ENCODE data around the gene DENND1A.
"Not testable (repeated sequence)": the region's sequence is repeated elsewhere in the genome, so short reads cannot be mapped to it uniquely, and the experiment has no call there.

The DENND1A gene

DNA sequence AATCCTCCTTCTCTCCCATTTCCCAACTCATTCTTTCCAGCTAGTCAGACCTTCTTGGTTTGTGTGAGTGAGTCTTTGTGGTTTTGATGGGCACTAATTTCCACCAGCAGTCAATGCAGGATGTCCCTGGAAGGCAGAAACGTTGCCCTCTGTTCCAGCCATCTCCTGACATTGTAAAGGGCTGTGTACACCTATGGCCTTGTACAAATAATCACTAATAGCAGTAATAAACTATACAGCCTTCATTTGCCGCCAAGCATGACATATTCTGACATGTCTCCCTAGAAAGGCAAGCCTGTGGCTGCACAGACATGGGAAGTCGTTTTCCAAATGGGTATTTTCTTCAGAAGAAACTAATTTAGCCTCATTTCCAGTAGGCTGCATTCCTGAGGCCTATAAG is 18.4 kb upstream of the DENND1A start:
- DNase-seq (ENCODE audit: low read depth in 2 of 2): no peak

DNA sequence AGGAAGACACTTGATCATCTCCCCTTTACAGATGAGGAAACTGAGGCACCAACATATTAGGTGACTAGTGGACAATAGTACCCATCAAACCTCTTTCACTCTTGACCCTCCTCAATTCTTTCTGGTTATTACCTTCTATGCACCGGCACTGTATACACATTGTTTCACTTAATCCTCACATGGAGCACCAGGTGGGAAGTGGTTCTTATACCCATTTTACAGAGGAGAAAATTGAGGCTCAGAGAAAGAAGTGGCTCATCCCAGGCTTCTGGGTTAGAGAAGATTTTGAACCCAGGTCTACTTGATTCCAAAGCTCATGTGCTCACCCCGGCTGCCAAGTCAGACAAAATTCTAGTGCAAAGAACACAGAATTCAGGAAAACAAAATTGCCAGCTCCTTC is 17.4 kb upstream of the DENND1A start:
- no peak for DNase-seq (ENCODE audit: low read depth in 2 of 2)

DNA sequence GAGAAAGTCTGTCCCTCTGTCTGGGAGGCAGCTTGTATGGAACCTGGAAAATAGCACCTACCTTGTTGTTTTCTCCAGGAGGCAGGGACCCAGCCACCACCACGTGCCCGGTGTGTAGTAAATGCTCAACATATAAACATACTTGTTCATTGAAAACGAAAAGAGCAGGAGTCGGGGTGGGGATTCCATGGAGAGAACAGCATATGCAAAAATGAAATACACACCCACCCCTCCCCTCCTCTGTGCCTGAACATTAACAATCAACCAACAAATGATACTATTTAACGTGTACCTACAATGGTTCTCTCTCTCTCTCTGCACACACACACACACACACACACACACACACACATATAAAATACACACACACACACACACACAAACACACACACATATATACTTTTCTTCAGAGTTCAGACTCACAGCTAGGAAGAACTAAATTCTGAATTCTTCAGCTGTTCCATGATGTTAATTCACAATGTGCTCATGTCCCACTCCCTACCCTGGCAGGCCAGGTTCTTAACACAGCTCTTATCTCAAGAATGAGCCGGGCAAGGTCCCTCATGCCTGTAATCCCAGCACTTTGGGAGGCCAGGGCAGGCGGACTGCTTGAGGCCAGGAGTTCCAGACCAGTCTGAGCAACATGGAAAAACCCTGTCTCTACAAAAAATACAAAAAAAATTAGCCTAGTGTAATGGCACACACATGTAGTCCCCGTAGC is 16.3 kb upstream of the DENND1A start:
- no peak for DNase-seq (ENCODE audit: low read depth in 2 of 2)

DNA sequence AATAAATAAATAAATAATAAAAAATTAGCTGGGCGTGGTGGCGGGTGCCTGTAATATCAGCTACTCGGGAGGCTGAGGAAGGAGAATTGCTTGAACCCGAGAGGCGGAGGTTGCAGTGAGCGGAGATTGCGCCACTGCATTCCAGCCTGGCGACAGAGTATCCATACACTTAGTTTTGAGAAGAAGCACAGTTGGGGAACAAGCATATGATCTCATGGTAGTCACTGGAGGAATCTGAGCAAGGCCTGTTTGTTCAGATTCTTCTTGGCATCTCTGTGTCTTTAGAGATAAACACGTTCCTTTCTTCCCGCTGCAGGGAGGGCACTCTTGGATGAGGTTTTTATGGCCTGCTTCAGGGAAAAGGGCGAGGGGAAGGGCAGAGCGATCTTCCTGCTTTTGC is 15.6 kb upstream of the DENND1A start:
- DNase-seq (ENCODE audit: low read depth in 2 of 2): no peak

DNA sequence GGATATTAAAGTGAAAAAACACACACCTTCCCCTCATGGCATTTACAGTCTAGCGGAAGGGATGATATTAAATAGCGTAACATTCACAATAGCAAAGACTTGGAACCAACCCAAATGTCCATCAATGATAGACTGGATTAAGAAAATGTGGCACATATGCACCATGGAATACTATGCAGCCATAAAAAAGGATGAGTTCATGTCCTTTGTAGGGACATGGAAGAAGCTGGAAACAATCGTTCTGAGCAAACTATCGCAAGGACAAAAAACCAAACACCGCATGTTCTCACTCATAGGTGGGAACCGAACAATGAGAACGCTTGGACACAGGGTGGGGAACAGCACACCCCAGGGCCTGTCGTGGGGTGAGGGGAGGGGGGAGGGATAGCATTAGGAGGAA is 14.5 kb upstream of the DENND1A start:
- DNase-seq (ENCODE audit: low read depth in 2 of 2): not testable (repeated sequence)

DNA sequence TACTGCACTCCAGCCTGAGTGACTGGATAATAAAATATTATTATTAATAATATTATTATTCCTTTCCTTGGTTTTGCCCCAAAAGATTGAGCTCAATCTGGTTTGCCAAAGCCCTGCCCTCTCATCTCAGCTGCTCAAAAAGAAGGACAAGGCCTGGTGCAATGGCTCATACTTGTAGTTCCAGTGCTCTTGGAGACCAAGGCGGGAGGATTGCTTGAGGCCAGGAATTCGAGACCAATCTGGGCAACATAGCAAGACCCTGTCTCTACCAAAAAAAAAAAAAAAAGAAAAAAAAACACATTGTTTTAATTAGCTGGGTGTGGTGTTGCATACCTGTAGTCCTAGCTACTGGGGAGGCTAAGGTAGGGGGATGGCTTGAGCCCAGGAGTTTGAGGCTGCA is 13.7 kb upstream of the DENND1A start:
- no peak for DNase-seq (ENCODE audit: low read depth in 2 of 2)

DNA sequence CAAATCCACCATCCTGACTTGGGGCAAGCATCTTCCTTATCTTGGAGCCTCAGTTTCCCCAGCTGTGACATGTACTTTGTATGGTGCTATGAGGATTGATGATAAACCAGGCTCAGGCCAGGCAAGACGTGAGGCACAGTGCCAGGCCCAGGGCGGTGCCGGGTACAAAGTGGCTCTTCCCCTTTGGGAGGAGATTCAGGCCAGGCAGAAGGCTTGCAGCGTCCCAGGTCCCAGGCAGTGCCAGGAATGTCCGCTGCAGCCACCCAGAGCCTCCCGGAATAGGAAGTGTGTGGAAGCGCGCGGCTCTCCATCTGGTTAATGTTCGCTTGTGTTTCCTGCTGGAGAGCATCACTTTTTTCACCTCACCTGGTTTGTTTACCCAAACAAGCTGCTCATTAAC is 12.6 kb upstream of the DENND1A start:
- no peak for DNase-seq (ENCODE audit: low read depth in 2 of 2)

DNA sequence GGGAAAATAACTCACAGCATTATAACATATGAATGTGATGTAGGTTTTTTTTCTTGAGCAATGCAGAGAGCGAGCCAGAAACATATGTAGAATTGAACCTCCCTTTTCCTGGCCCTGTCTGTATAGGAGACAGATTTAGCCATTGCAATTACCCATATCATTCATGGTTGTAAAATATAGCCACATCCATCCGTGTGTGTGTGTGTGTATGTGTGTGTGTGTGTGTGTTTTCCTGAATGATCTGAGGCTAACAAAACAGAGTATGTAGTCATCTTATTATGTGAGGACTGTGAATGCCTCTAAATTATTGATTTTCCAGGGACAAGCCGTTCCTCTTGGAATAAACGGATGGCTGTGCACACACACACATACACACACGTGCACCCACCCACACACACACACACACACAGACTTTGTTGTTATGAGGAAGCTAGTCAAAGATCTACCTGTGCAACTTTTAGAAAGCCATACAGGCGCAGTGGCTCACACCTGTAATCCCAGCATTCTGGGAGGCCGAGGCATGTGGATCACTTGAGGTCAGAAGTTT is 11.7 kb upstream of the DENND1A start:
- DNase-seq (ENCODE audit: low read depth in 2 of 2): no peak

DNA sequence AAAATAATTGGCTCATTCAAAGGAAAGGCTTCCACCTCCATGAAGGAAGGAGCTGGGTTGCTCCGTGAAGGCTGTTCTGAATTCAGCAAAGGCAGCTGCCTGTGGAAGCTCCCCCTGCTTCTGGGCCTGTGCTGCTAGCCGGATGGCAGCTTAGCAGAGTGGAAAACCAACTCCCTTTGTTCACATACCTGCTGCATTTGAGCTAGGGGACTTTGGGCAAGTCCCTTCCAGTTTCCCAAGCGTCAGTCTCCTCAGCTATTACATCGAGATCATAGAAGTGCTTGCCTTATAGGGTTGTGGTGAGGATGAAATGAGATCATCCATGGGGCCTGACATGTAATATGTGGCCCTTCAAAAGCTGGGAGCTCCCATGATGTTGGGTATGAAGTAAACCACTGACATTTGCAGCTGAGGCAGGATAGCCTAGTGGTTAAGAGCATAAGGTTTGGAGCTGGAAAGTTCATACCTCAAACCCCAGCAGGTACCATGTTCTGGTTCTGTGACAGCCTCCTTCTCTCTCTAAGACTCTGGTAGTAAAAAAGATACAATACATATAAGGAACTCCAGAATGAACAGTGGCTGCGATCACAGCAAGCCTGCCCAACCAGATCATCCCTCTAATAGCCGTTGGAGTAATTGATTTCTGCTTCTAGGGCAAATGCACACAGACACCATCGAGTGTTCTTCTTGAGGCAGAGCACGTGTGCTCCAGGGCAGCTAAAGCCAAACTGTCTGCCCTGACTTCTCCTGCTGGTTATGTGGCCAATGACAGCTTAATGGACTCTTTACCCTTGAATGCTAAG is 11.0 kb upstream of the DENND1A start:
- DNase-seq (ENCODE audit: low read depth in 2 of 2): no peak

DNA sequence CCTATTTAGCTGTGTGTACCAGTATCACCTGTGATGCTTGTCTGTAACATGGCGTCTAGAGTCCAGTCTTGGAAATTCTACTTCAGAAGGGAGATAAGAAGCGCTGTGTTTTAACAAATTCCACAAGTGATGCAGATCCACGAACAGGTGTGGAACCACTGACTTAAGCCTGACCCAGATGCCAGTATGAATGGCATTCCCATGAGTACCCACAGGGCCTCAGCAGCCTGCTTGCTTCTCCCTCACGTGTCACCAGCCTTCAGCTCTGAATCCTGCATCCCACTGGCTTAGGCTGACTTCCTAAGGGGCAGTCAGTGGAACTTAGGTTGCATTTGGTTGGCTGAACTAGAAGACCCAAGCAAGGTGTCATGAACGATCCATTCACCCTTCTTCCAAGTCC is 8.5 kb upstream of the DENND1A start:
- DNase-seq (ENCODE audit: low read depth in 2 of 2): no peak

DNA sequence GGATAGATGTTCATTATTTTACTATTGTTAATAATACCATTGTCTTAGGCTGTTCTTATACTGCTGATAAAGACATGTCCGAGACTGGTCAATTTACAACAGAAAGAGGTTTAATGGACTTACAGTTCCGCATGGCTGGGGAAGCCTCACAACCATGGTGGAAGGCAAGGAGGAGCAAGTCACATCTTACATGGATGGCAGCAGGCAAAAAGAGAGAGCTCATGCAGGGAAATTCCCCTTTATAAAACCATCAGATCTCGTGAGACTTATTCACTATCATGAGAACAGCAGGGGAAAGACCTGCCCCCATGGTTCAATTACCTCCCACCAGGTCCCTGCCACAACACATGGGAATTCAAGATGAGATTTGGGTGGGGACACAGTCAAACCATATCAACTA is 6.6 kb upstream of the DENND1A start:
- DNase-seq (ENCODE audit: low read depth in 2 of 2): not testable (repeated sequence)

DNA sequence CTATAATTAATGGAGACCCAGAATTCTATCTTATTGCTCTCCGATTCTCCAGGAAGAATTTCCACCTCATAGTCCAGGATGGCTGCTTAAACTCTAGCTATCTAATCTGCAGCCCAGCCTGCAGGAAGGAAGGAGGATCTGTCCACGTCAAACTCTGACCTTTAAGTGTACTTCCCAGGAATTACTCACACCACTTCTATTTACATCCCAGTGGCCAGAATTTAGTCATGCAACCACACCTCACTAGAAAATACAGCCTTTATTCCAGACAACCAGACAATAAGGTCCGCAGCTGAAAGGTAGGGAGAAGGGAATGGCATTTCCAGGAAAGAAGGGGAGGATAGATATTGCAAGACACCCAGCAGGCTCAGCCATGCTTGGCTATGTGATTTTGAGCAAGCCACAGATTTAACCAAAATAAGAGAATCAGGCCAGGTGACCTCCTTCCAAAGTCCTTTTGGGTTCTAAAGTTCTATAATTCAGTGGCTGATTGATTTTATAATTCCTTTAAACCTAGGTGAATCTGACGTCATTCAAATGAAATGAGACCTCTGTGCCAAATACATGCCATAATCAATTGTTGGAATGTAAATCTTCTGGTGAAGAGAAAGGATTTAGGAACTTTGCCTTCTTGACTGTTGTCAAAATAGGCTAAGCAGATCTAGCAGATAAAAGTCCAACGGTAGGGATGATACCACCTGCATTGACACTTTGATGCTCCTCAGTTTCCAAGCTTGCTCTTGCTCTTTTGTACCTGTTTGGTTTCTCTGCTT is 3.7 kb upstream of the DENND1A start:
- no peak for DNase-seq (ENCODE audit: low read depth in 2 of 2)

DNA sequence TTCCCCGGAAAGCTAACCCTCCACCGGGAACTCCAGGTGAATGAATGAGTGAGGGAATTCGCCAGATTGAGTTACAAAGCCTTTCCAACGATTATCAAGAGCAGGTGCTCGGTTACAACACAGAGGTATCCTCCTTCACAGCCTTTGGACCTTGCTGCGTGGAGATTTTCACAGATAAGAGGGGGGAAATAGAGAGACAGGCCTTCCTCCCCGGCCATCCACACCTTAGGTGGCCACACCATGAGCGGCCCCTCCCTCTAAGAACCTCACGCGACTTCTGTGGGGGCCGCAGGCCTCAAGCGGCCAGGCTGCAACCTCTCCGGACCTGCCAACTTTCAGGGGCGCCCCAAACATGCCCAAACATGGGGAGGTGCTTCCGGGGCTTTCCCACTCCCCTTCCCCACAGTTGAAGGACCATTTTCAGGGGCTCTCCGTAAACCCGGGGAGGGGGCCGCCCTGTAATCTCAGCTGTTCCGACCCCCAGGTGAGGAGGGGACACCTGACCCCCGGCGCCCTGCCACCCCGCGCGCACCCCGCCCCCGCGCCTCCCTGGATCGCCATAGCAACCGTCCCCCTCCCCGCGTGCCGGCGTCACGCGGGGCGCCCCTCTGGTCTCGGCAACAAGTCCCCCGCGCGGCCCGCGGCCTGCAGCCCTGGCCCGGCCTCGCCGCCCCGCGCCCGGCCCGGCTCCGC is 603 bp downstream of the DENND1A start:
- DNase-seq (ENCODE audit: low read depth in 2 of 2): peak in 1 of 2 donors; percentile 2

DNA sequence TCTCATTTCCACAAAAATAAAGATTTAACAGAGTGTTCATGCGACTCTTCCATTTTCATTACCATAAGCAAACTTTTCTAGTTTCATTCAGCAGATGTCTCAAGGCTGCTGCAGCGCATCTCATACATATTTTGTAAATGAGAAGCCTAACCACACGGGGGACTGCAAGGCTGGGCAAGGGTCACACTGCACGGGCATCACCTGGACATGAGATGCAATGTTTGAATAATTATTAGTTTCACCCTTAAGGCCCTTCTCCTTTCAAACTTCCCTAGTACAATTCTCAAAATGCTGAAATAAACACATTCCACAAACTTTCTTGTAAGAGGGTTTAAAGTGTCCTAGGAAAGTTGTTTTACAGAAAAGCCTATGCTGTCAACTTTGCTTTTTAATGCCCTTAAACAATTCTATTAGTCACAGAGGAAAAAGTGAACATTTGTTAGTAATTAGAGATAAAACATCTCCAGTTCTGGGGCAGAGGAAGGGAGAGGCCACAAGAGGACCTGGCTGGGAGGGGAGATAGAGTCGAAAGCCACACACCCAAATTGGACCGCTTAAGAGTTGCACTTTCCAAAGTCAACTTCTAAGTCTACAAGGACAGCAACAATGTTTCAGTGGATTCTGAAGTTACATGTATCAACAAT is 1.3 kb downstream of the DENND1A start:
- no peak for DNase-seq (ENCODE audit: low read depth in 2 of 2)

DNA sequence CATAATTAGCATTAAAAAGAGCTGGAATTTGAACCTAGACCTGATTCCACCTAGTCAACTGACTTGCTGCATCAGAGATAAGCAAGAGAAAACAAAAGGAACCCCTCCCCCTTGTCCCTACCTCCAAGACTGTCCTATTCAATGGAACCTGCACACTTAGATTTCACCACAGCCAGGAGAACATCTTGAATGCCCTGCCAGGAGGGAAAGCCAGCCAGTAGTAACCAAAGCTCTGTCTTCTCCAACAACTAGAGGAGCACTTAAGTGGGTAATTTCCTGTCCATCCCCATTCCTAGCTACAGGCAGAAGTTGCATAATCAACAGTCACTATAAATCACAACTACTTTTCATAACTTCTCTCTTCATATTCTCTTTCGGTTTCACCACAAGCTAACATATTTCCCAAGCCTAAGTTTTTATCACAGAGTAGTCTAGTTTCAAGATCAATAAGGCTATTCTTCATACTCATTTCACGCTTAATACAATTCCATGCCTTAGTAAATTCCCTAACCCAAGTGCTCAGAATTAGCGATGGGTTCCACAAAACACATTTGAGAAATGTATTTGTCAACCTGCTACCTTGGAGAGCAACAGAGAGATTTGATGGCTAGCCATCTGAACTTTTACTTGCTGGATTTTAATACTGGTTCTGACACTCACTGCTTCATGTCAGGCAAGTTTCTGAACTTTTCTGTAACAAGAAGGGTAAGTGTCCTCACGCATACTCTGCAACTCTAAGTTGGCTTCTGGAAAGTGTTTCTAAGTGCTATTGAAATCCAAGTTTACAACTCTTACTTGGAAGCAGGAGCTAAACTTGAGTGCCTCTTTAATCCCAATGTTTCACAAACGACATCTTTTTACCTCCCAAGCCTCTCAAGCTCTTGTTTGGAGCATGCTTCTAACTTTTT is 2.0 kb downstream of the DENND1A start:
- no peak for DNase-seq (ENCODE audit: low read depth in 2 of 2)

DNA sequence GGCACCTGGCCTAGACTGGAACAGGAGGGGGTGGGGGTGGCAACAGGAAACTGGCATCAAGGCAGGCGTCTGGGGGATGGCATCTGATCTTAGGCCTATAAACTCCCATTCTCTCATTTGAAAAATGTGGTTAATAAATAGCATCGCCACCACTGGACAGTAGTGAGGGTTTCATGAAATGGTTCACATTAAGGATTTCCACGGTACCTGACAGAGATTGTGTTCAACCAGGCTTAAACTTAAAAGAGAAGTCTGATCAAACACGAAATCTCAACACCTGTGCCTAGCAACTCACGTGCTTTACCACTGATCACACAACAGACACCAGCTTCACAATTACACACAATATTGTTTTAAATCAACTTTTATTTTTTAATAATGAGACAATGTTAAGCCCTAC is 3.0 kb downstream of the DENND1A start:
- no peak for DNase-seq (ENCODE audit: low read depth in 2 of 2)

DNA sequence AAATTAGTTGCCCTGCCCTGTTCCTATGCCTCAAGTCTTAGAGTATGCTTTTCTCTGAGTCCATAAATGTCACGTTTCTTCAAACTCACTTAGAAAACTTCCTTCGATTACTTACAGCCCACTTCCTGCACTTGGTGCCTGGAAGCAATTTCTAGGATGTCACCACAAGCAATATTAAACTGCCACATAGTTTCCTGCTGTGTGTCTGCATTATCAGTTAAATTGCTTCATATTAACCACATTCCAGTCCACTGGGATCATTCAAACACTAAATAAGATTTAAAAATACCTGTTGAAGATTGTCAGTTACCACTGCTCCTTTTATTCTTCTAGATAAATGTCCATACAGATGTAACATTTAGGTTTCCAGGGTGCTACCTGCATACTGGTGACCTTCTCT is 4.1 kb downstream of the DENND1A start:
- DNase-seq (ENCODE audit: low read depth in 2 of 2): no peak

DNA sequence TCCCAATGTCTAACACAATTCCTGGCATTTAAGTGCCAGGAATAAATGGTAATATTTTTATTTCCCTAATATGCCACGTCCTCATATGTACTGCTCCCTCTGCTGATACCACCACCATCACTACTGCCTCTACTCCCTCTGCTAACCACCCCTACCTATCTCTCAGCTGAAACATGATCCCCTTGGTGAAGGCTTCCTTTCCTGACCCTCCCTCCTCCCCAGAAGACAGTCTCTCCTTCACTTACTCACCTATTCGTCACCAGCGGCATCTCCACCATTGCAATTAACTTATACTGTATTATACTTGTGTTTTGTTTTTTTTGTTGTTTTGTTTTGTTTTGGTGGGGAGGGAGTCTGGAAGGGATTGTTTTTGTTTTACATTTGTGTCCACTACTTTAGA is 4.8 kb downstream of the DENND1A start:
- DNase-seq (ENCODE audit: low read depth in 2 of 2): no peak

DNA sequence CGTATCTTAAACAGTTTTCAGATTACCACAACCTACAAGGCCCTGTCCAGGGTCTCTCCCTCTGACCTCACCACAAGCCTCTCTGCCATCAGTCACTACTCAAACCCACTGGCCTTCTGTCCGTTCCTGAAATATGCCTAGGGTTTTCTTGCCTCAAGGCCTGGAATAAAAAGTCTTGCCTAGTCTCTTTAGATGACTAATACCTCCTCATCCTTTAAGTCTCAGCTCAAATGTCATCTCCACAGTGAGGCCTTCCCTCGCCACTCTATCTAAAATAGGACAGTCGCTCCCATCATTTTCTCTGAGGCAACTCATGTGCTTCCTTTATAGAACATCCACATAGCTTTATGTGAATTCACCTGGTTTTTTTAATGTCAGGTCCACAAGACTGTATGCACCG is 5.2 kb downstream of the DENND1A start:
- no peak for DNase-seq (ENCODE audit: low read depth in 2 of 2)

DNA sequence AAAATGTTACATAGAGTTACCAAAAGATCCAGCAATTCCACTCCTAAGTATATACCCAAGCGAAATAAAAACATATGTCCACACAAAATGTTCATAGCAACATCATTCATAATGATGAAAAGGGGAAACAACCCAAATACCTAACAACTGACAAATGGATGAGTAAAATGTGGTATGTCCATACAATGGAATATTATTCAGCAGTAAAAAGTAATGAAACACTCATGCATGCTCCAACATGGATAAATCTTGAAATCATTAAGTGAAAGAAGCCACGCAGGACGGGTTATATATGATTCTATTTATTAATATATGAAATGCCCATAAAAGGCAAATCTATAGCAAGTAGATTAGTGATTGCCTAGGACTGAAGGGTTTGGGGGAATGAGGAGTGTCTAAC is 6.0 kb downstream of the DENND1A start:
- no peak for DNase-seq (ENCODE audit: low read depth in 2 of 2)
